ENCODE data around the gene HNRNPC. TPM values are rescaled to one million over a fixed set of nuclear protein-coding genes. Genes with fewer than 3 reads are reported as not detected.

Gene HNRNPC
- total RNA-seq, 4 donors from 2014 or later, result 356 to 544 (median 505) TPM

DNA sequence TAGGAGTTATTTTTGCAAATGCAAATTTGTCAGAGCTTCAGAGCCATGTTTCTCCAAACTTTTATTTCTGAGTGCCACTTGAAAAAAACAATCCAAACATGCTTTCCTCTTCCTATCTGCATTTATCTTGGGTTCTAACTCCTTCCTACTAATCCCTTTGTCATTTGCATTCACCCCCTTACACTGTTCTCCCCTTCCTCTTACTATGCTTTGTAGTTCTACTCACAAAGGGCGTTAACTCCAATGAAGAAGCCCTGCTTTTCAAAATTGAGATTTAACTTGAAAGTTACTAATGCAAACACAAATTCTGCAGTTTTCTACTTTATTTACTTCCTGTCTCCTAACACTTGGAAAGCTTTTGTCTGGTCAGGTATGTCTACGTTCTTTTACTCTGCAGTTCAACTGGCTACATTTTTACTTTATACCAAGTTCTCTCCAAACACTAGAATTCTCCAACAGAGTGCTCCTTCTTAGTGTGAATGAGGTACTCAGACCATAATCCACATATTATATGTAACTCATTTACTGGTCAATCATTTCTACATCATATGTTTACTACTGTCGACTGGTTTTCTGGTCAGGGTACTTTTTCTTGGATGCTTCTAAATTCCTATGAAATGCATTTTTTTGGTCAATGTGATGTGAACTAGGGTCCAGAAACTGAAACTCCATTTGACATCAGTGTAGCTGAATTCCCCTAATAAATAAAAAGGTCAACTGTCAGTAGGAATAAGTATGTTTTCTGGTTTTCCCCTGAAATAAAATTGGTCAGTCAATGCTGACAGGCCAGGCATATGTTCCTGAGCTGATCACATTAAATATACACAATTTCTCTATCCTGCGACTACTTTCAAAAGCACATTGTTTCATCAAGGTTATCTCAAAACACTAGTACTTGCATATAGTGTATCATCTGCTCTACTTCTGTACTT lies 62.2 kb downstream of the HNRNPC start:
- 82 to 90% methylated on average over 3 to 4 of the region's 4 CpGs for WGBS, 2 donors (ENCODE audit: low coverage in 1 of 2)

DNA sequence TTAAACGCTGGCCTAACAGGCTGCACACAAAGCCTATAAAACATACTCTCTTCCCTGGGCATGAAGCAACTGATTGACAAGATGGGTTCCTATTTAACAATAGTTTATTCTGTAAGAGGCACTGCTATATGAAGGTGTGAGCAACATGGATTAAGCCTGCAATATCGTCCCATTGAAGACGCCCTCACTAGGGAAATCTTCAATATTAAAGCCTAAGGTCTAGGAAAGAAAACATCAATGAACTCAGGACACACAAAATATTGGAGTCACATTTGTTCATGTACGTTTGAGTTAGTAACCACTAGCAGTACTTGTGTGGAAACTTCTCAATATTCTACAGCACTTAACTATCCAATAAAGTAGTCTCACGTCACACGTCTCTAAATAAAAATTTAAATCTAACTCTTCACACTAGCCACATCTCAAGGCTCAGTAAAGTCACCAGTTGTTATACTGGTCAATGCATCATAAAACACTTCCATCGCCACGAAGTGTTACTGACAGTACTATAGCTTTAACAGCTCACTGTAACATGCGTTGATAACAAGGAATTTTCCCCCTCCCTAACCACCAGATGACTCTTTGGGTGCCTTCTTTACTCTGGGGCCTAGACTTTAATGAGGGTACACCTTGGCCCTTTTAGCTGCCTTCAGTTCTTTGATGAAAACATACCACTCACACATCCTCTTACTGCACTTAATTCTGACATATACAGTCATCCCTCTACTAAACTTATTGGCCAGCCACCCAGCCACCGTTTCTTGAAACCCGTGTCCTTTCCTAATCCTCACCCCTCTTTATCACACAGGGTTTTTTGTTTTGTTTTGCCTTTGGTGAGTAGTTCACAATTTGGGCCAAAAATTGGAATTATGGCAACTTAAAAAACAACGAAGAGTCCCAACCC lies 63.3 kb downstream of the HNRNPC start:
- H3K36me3 ChIP-seq, result peaks cover 14 to 64% of the 10 kb centered on the region in 2 donors
- no peaks in the 10 kb centered on the region for H3K9me3 ChIP-seq
- TF ChIP-seq POLR2A (IDR thresholded peaks at IDR 0.05), result no peak
- TF ChIP-seq EP300 (IDR thresholded peaks at IDR 0.05), result no peak
- no peaks in the 10 kb centered on the region for H3K4me1 ChIP-seq
- no peak overlapping the region for H3K27ac ChIP-seq
- H3K4me3 ChIP-seq, result no peak overlapping the region
- no peak for ATAC-seq
- H3K27me3 ChIP-seq, result no peaks in the 10 kb centered on the region
- WGBS, 2 donors (ENCODE audit: low coverage in 1 of 2), result 85 to 86% methylated on average over 12 of the region's 12 CpGs

More for the DNA sequence above, 62.2 kb downstream of the HNRNPC start:
- H3K27ac ChIP-seq, result no peak overlapping the region
- H3K4me1 ChIP-seq, result peaks cover 0 to 4% (median 0%) of the 10 kb centered on the region in 3 donors
- ATAC-seq, result no peak
- no peaks in the 10 kb centered on the region for H3K27me3 ChIP-seq
- peaks cover 20 to 75% of the 10 kb centered on the region in 2 donors for H3K36me3 ChIP-seq
- TF ChIP-seq, protein P1, sequence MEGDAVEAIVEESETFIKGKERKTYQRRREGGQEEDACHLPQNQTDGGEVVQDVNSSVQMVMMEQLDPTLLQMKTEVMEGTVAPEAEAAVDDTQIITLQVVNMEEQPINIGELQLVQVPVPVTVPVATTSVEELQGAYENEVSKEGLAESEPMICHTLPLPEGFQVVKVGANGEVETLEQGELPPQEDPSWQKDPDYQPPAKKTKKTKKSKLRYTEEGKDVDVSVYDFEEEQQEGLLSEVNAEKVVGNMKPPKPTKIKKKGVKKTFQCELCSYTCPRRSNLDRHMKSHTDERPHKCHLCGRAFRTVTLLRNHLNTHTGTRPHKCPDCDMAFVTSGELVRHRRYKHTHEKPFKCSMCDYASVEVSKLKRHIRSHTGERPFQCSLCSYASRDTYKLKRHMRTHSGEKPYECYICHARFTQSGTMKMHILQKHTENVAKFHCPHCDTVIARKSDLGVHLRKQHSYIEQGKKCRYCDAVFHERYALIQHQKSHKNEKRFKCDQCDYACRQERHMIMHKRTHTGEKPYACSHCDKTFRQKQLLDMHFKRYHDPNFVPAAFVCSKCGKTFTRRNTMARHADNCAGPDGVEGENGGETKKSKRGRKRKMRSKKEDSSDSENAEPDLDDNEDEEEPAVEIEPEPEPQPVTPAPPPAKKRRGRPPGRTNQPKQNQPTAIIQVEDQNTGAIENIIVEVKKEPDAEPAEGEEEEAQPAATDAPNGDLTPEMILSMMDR (IDR thresholded peaks at IDR 0.05), result no peak
- no peak for TF ChIP-seq POLR2AphosphoS5 (IDR thresholded peaks at IDR 0.05)
- no peak for TF ChIP-seq EP300 (IDR thresholded peaks at IDR 0.05)
- no peak for TF ChIP-seq POLR2A (IDR thresholded peaks at IDR 0.05)
- no peaks in the 10 kb centered on the region for H3K9me3 ChIP-seq
- no peak overlapping the region for H3K4me3 ChIP-seq

DNA sequence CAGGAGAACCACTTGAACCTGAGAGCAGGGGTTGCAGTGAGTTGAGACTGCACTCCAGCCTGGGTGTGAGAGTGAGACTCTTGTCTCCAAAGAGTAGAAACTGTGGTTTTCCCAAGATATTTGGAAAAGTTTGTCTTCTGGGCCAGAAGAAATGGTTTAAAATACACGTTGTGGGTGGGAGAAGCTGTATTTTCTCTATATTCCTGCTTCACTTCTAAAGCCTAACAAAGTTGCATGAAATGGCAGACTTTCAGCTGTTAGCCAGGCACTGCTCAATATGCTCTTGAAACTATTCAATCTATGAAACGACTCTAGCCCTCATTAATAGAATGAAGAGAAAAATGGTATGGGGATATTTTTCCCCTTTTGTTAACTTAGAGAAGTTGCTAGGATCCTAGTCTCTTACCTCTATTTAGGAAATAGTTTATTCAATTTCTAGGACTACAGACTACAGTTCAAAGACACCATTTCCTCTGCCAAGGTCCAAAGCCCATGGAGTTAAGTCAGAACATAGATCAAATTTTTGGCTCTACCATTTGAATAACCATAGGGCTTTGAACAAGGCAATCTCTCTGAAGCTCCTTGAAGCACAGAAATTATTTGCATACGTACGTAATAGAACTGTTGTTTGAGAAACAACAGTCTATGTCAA lies 64.1 kb downstream of the HNRNPC start:
- TF ChIP-seq EP300 (IDR thresholded peaks at IDR 0.05), result no peak
- no peak for TF ChIP-seq POLR2AphosphoS5 (IDR thresholded peaks at IDR 0.05)
- no peak for TF ChIP-seq POLR2A (IDR thresholded peaks at IDR 0.05)
- TF ChIP-seq, protein P1 (IDR thresholded peaks at IDR 0.05), result no peak
- H3K9me3 ChIP-seq, result no peaks in the 10 kb centered on the region
- H3K4me1 ChIP-seq, result no peaks in the 10 kb centered on the region
- no peak overlapping the region for H3K4me3 ChIP-seq
- no peak for ATAC-seq
- no peak overlapping the region for H3K27ac ChIP-seq
- WGBS, 2 donors (ENCODE audit: low coverage in 1 of 2), result 54 to 65% methylated on average over 4 of the region's 4 CpGs
- H3K27me3 ChIP-seq, result no peaks in the 10 kb centered on the region
- H3K36me3 ChIP-seq, result peaks cover 12 to 56% of the 10 kb centered on the region in 2 donors

DNA sequence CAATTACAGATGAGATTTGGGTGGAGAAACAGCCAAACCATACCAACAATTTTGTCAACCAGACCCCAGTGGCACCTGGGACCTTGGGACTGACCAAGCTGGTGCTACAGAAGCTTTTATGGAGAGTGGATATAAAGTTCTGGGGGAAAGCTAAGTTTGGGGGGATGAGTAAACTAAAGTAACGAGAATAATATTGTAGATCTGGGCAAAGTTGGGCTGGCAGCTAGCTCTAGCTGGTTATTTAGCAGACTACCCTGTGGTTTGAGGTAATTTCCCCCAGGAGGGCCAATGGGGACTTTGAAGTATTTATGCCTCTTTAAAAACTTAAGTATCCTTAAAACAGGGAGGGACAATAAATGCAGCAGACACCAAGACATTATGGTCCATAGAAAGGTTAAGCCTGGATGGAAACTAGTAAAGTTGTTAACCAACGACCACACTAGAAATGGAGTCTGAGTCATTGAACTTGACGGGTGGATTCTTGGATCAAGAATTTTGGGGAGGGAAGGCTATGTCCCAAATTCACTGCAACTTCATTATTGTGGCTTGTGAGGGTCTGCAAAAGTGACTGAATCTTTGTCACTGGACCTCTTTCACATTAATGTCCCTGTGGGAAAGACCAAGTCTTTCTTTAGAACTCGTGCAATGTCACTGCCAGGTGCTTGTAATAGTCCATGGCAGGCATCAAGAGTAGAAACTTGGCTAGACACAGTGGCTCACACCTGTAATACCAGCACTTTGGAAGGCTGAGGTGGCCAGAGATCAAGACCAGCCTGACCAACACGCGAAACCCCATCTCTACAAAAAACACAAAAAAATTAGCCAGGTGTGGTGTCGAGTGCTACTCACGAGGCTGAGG lies 64.8 kb downstream of the HNRNPC start:
- ATAC-seq, result no peak
- WGBS, 2 donors (ENCODE audit: low coverage in 1 of 2), result 81 to 96% methylated on average over 4 to 8 of the region's 8 CpGs

More for the DNA sequence above, 64.8 kb downstream of the HNRNPC start:
- no peak overlapping the region for H3K4me3 ChIP-seq
- H3K4me1 ChIP-seq, result no peaks in the 10 kb centered on the region
- H3K9me3 ChIP-seq, result no peaks in the 10 kb centered on the region
- H3K27ac ChIP-seq, result no peak overlapping the region
- H3K27me3 ChIP-seq, result no peaks in the 10 kb centered on the region
- TF ChIP-seq, protein P1 (IDR thresholded peaks at IDR 0.05), result no peak
- no peak for TF ChIP-seq EP300 (IDR thresholded peaks at IDR 0.05)
- TF ChIP-seq POLR2A (IDR thresholded peaks at IDR 0.05), result no peak
- no peak for TF ChIP-seq POLR2AphosphoS5 (IDR thresholded peaks at IDR 0.05)
- H3K36me3 ChIP-seq, result peaks cover 5 to 48% of the 10 kb centered on the region in 2 donors

All from gastroesophageal sphincter (tissue), 4 donors.